HCT116 (cell line): Measurements from ENCODE around the gene HPF1. TPM values are rescaled to one million over a fixed set of nuclear protein-coding genes. Genes with fewer than 3 reads are reported as not detected.

Experiments used
- ATAC-seq: fragments of 200-7000 bp; cut with Tn5 transposase; 2 replicates; pipeline ENCODE4 v1.9.1; 2020; ENCODE audit warnings: mild to moderate bottlenecking, moderate library complexity
- BruUV-seq: library from RNA; stranded (reverse); fragments of 400-500 nt; replicated peaks from 2 replicates; lab custom pipeline; 2021; lab: Mats Ljungman, UMichigan
- CTCF ChIA-PET: fragments of 300-600 bp; sonication (Branson Sonifier 250); formaldehyde crosslinking; loops from one replicate; lab custom pipeline; 2021; ENCODE audit warnings: antibody characterized with exemption; lab: Charles Lee
- POLR2A ChIA-PET: fragments of 300-600, 350-600 bp; sonication (Branson Sonifier 250); formaldehyde crosslinking; loops from one replicate; lab custom pipeline; 2021; ENCODE audit warnings: antibody characterized with exemption; lab: Charles Lee
- RAD21 ChIA-PET, 2 experiments: fragments of 300-600 bp; sonication (Branson Sonifier 250); formaldehyde crosslinking; loops; one replicate each; lab custom pipeline; 2023; ENCODE audit warnings: low total read pairs in 2 of 2; ENCODE audit not compliant: uncharacterized antibody in 2 of 2, unreplicated experiment in 2 of 2, low non-redundant PET in 1 of 2; lab: Charles Lee
- DNase-seq: peaks from one replicate; pipeline ENCODE4 v3.0.0-alpha.2; 2010; ENCODE audit warnings: low read depth, low spot score
- H2AFZ ChIP-seq: fragments of 200-600 bp; shearing (Covaris generic), sonication (generic); 2 replicates; pipeline ENCODE4 v1.6.1; 2017; ENCODE audit warnings: low read depth, mixed run types, mixed read lengths, antibody characterized with exemption, low read length; ENCODE audit not compliant: poor library complexity, severe bottlenecking
- H3K27ac ChIP-seq: 2 replicates; pipeline ENCODE4 v1.5.1; 2012; ENCODE audit warnings: low read depth, low read length
- H3K27me3 ChIP-seq: fragments of 200-600 bp; sonication (generic); 2 replicates; pipeline ENCODE4 v1.6.1; 2016; ENCODE audit warnings: mixed run types, low read length, mixed read lengths; ENCODE audit not compliant: insufficient read depth
- H3K36me3 ChIP-seq, 2 experiments: fragments of 200-500 bp in 1 of 2; fragments of 200-600 bp in 1 of 2; sonication (Bioruptor generic) in 1 of 2; sonication (generic) in 1 of 2; 2 replicates each; pipeline versions ENCODE4 v1.5.1 to v1.6.1; 2014 to 2016; ENCODE audit warnings: low read length in 2 of 2, inconsistent platforms in 1 of 2, mixed read lengths in 1 of 2, mixed run types in 1 of 2; ENCODE audit not compliant: insufficient read depth in 2 of 2, control insufficient read depth in 1 of 2
- H3K4me1 ChIP-seq, 2 experiments: fragments of 200-600 bp in 1 of 2; sonication (generic) in 1 of 2; 2 replicates each; pipeline versions ENCODE4 v1.5.1 to v1.6.1; 2012 to 2017; ENCODE audit warnings: low read length in 2 of 2, inconsistent platforms in 1 of 2, mild to moderate bottlenecking in 1 of 2, mixed read lengths in 1 of 2, mixed run types in 1 of 2, moderate library complexity in 1 of 2; ENCODE audit not compliant: insufficient read depth in 2 of 2, control insufficient read depth in 1 of 2
- H3K4me2 ChIP-seq: fragments of 200-600 bp; sonication (generic); 2 replicates; pipeline ENCODE4 v1.6.1; 2017; ENCODE audit warnings: mixed run types, low read length, mixed read lengths
- H3K4me3 ChIP-seq, 2 experiments: fragments of 200-600 bp in 1 of 2; sonication (generic) in 1 of 2; replicated peaks in 1 of 2; 2 replicates each; pipeline ENCODE4 v1.5.1; 2011 to 2016; ENCODE audit warnings: low read length in 2 of 2, control low read depth in 1 of 2, low read depth in 1 of 2, mild to moderate bottlenecking in 1 of 2, mixed read lengths in 1 of 2, mixed run types in 1 of 2
- H3K79me2 ChIP-seq: fragments of 200-600 bp; sonication (generic); 2 replicates; pipeline ENCODE4 v1.6.1; 2017; ENCODE audit warnings: mild to moderate bottlenecking, mixed run types, low read length, moderate library complexity, mixed read lengths; ENCODE audit not compliant: insufficient read depth
- H3K9ac ChIP-seq: fragments of 200-600 bp; sonication (generic); 2 replicates; pipeline ENCODE4 v1.6.1; 2016; ENCODE audit warnings: low read length, mixed read lengths
- H3K9me2 ChIP-seq: fragments of 200-600 bp; sonication (generic), shearing (Covaris generic); 2 replicates; pipeline ENCODE4 v1.6.1; 2017; ENCODE audit warnings: mixed run types, mild to moderate bottlenecking, moderate library complexity; ENCODE audit not compliant: insufficient read depth
- H3K9me3 ChIP-seq, 2 experiments: fragments of 200-500 bp in 1 of 2; fragments of 200-600 bp in 1 of 2; sonication (Bioruptor generic) in 1 of 2; sonication (generic) in 1 of 2; 2 replicates each; pipeline ENCODE4 v1.6.1; 2014 to 2017; ENCODE audit warnings: low read length in 2 of 2, mixed read lengths in 2 of 2, inconsistent platforms in 1 of 2, low read depth in 1 of 2, mild to moderate bottlenecking in 1 of 2, mixed run types in 1 of 2, moderate library complexity in 1 of 2; ENCODE audit not compliant: control insufficient read depth in 1 of 2, insufficient read depth in 1 of 2
- H4K20me1 ChIP-seq: fragments of 200-600 bp; sonication (generic), shearing (Covaris generic); 2 replicates; pipeline ENCODE4 v1.6.1; 2017; ENCODE audit warnings: mixed run types, mild to moderate bottlenecking, moderate library complexity; ENCODE audit not compliant: insufficient read depth
- POLR2AphosphoS5 ChIP-seq: IDR thresholded peaks from 2 replicates; pipeline ENCODE4 v1.6.1; 2011; ENCODE audit warnings: mild to moderate bottlenecking, low read depth, low read length, moderate library complexity
- RAD21 ChIP-seq: IDR thresholded peaks from 2 replicates; pipeline ENCODE4 v1.6.1; 2012; ENCODE audit warnings: low read depth, mild to moderate bottlenecking
- ZFX ChIP-seq: fragments of 450-650 bp; IDR thresholded peaks from 2 replicates; pipeline ENCODE4 v1.6.1; 2017
- intact Hi-C: fragments of 100-400 bp; cut with micrococcal nuclease; formaldehyde crosslinking; loops from 2 replicates; pipeline ENCODE4 v1.10.0; 2022
- total RNA-seq: library from RNA; stranded (reverse); gene quantifications from one replicate; pipeline ENCODE4 v1.2.1, GENCODE V29; 2021; ENCODE audit not compliant: unreplicated experiment
- TF ChIP-seq, protein P1 (sequence below): IDR thresholded peaks from 2 replicates; pipeline ENCODE4 v1.6.1; 2012; ENCODE audit warnings: low read depth
- TF ChIP-seq, protein P2 (sequence below), 3 experiments: fragments of 200-600 bp in 1 of 3; sonication (generic) in 1 of 3; IDR thresholded peaks in 2 of 3; conservative IDR thresholded peaks in 1 of 3; 2 replicates each; pipeline ENCODE4 v1.5.1; 2012 to 2017; ENCODE audit warnings: low read depth in 2 of 3, low read length in 2 of 3, antibody characterized with exemption in 1 of 3, borderline replicate concordance in 1 of 3, control low read depth in 1 of 3, mild to moderate bottlenecking in 1 of 3, mixed read lengths in 1 of 3, mixed run types in 1 of 3, moderate library complexity in 1 of 3; ENCODE audit not compliant: insufficient read depth in 1 of 3

Gene HPF1
- total RNA-seq, 1 experiment from 2014 or later, result 32.6 TPM

DNA sequence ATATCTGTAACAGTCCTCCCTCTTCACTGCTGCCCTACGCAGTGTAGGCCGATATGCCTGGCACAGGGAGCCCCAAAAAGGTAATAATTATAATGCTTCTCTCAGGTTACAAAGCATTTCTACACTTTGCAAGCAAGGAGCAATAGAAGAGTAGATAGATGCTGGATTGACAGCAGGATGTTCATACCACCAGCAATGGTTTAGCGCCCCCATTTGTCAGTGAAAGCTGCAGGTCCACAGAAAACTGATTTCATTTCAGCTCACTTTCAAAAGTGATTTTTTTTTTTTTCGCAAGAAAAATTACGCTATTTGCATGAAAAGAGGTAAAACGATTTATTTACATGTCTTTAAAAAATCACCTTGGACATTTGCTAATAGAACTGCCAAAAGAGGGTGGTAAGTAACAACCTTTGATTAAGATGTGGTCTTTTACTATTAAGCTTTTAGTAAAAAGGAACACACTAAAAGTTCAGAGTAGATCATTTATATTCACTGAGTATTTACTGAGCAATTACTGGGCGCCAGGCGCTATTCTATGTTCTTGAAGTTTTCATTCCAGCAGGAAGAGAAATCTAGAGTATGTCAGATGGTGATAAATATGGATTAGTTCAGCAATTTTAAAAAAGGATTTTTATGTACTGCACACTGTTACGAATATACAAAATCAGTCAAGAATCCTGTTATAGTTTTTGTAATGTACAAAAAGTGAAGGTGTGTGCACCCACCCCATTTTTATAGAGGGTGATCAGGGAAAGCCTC lies 34.4 kb downstream of the HPF1 start:
- Histone ChIP-seq H3K9ac (no peak overlapping the region), H3K27ac (no peak overlapping the region), H3K4me1 (no peaks in the 10 kb centered on the region), H3K79me2 (no peaks in the 10 kb centered on the region), H3K36me3 (0 out of 4 replicates have a peak, but pooled peaks cover 0 to 2% of the 10 kb centered on the region in 2 experiments), H3K4me2 (no peak overlapping the region), H3K27me3 (no peaks in the 10 kb centered on the region), H4K20me1 (no peaks in the 10 kb centered on the region), H3K9me3 (no peaks in the 10 kb centered on the region), H2AFZ (no peak overlapping the region), H3K4me3 (no peak overlapping the region), H3K9me2 (no peaks in the 10 kb centered on the region)
- ChIA-PET RAD21 (no interaction called here), CTCF (interaction anchor here (1.5 kb wide), 1 partner anchor 110 kb away, joined by 5 read pairs; the partner anchor contains the start of gene NEK1), POLR2A (no interaction called here)
- no peak for DNase-seq
- TF ChIP-seq POLR2AphosphoS5 (no peak), RAD21 (peak; percentile 61), ZFX (no peak)
- TF ChIP-seq, protein P1, sequence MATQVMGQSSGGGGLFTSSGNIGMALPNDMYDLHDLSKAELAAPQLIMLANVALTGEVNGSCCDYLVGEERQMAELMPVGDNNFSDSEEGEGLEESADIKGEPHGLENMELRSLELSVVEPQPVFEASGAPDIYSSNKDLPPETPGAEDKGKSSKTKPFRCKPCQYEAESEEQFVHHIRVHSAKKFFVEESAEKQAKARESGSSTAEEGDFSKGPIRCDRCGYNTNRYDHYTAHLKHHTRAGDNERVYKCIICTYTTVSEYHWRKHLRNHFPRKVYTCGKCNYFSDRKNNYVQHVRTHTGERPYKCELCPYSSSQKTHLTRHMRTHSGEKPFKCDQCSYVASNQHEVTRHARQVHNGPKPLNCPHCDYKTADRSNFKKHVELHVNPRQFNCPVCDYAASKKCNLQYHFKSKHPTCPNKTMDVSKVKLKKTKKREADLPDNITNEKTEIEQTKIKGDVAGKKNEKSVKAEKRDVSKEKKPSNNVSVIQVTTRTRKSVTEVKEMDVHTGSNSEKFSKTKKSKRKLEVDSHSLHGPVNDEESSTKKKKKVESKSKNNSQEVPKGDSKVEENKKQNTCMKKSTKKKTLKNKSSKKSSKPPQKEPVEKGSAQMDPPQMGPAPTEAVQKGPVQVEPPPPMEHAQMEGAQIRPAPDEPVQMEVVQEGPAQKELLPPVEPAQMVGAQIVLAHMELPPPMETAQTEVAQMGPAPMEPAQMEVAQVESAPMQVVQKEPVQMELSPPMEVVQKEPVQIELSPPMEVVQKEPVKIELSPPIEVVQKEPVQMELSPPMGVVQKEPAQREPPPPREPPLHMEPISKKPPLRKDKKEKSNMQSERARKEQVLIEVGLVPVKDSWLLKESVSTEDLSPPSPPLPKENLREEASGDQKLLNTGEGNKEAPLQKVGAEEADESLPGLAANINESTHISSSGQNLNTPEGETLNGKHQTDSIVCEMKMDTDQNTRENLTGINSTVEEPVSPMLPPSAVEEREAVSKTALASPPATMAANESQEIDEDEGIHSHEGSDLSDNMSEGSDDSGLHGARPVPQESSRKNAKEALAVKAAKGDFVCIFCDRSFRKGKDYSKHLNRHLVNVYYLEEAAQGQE, result no peak
- TF ChIP-seq, protein P2, sequence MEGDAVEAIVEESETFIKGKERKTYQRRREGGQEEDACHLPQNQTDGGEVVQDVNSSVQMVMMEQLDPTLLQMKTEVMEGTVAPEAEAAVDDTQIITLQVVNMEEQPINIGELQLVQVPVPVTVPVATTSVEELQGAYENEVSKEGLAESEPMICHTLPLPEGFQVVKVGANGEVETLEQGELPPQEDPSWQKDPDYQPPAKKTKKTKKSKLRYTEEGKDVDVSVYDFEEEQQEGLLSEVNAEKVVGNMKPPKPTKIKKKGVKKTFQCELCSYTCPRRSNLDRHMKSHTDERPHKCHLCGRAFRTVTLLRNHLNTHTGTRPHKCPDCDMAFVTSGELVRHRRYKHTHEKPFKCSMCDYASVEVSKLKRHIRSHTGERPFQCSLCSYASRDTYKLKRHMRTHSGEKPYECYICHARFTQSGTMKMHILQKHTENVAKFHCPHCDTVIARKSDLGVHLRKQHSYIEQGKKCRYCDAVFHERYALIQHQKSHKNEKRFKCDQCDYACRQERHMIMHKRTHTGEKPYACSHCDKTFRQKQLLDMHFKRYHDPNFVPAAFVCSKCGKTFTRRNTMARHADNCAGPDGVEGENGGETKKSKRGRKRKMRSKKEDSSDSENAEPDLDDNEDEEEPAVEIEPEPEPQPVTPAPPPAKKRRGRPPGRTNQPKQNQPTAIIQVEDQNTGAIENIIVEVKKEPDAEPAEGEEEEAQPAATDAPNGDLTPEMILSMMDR (IDR thresholded peaks at IDR 0.05 in 2 of 3, conservative IDR thresholded peaks at IDR 0.05 in 1 of 3; ENCODE audit: borderline replicate concordance in 1 of 3, insufficient read depth in 1 of 3, low read depth in 2 of 3, low read length in 2 of 3), result peak; percentile 19 to 34 (median 33); a peak in 4 of 6 replicates
- no TSS peak for BruUV-seq
- intact Hi-C loops, result loop anchor here (10.0 kb wide), 1 partner anchor 109 kb away; the partner anchor contains the start of gene NEK1
- peak; percentile 55; the same call in 1 of the 2 replicates for ATAC-seq
